Trophoblast cell (in vitro differentiated cells and primary cell): ENCODE measurements around the gene VWC2.
A peak's percentile ranks its signal among the peaks of the same experiment; 100 is the strongest.

ENCODE experiments used
- DNase-seq, 2 donors: peaks; one replicate each; pipeline ENCODE4 v3.0.0-alpha.2; 2016
- H2AFZ ChIP-seq: 2 replicates; pipeline ENCODE4 v1.6.1; 2013; ENCODE audit warnings: low read length, moderate library complexity, mild to moderate bottlenecking; ENCODE audit not compliant: insufficient read depth, poor library complexity
- H2AK5ac ChIP-seq: 2 replicates; pipeline ENCODE4 v1.6.1; 2013; ENCODE audit warnings: mild to moderate bottlenecking, low read length
- H2BK120ac ChIP-seq: 2 replicates; pipeline ENCODE4 v1.6.1; 2013; ENCODE audit warnings: low read length, mild to moderate bottlenecking, moderate library complexity; ENCODE audit not compliant: insufficient read depth, poor library complexity
- H2BK12ac ChIP-seq: 2 replicates; pipeline ENCODE4 v1.6.1; 2013; ENCODE audit warnings: mild to moderate bottlenecking, low read length, moderate library complexity
- H2BK5ac ChIP-seq: 2 replicates; pipeline ENCODE4 v1.6.1; 2013; ENCODE audit warnings: low read length, low read depth, moderate library complexity, mild to moderate bottlenecking; ENCODE audit not compliant: poor library complexity
- H3K14ac ChIP-seq: 2 replicates; pipeline ENCODE4 v1.6.1; 2013; ENCODE audit warnings: mild to moderate bottlenecking, low read length
- H3K18ac ChIP-seq: 2 replicates; pipeline ENCODE4 v1.6.1; 2013; ENCODE audit warnings: mild to moderate bottlenecking, low read length
- H3K23ac ChIP-seq: 2 replicates; pipeline ENCODE4 v1.6.1; 2013; ENCODE audit warnings: low read length
- H3K27ac ChIP-seq: 2 replicates; pipeline ENCODE4 v1.5.1; 2013; ENCODE audit warnings: low read depth, mild to moderate bottlenecking, inconsistent platforms, low read length, moderate library complexity
- H3K27me3 ChIP-seq: 2 replicates; pipeline ENCODE4 v1.6.1; 2013; ENCODE audit warnings: inconsistent platforms, mild to moderate bottlenecking, low read length, moderate library complexity; ENCODE audit not compliant: insufficient read depth
- H3K36me3 ChIP-seq, 2 experiments: 1 replicate in 1 of 2; 2 replicates in 1 of 2; pipeline ENCODE4 v1.6.1; 2013; ENCODE audit warnings: low read length in 2 of 2, mild to moderate bottlenecking in 2 of 2, moderate library complexity in 1 of 2; ENCODE audit not compliant: insufficient read depth in 2 of 2, control insufficient read depth in 1 of 2
- H3K4ac ChIP-seq: 2 replicates; pipeline ENCODE4 v1.6.1; 2013; ENCODE audit warnings: low read depth, mild to moderate bottlenecking, low read length, moderate library complexity
- H3K4me1 ChIP-seq, 2 experiments: 1 replicate in 1 of 2; 2 replicates in 1 of 2; pipeline ENCODE4 v1.6.1; 2013; ENCODE audit warnings: low read length in 2 of 2, mild to moderate bottlenecking in 2 of 2, moderate library complexity in 1 of 2; ENCODE audit not compliant: insufficient read depth in 2 of 2, control insufficient read depth in 1 of 2
- H3K4me2 ChIP-seq: 2 replicates; pipeline ENCODE4 v1.6.1; 2013; ENCODE audit warnings: inconsistent platforms, mild to moderate bottlenecking, low read length, moderate library complexity
- H3K4me3 ChIP-seq: 2 replicates; pipeline ENCODE4 v1.5.1; 2013; ENCODE audit warnings: mild to moderate bottlenecking, low read depth, low read length, inconsistent platforms
- H3K79me1 ChIP-seq: one replicate; pipeline ENCODE4 v1.6.1; 2013; ENCODE audit warnings: low read length
- H3K79me2 ChIP-seq: 2 replicates; pipeline ENCODE4 v1.6.1; 2013; ENCODE audit warnings: low read length, mild to moderate bottlenecking; ENCODE audit not compliant: control insufficient read depth, insufficient read depth, poor library complexity
- H3K9ac ChIP-seq: 2 replicates; pipeline ENCODE4 v1.6.1; 2013; ENCODE audit warnings: mild to moderate bottlenecking, low read length
- H3K9me3 ChIP-seq: 2 replicates; pipeline ENCODE4 v1.6.1; 2013; ENCODE audit warnings: low read depth, mild to moderate bottlenecking, control low read depth, inconsistent platforms, low read length; ENCODE audit not compliant: insufficient read depth
- H4K12ac ChIP-seq: 2 replicates; pipeline ENCODE4 v1.6.1; 2013; ENCODE audit warnings: low read depth, mild to moderate bottlenecking, low read length, moderate library complexity
- H4K8ac ChIP-seq: 2 replicates; pipeline ENCODE4 v1.6.1; 2013; ENCODE audit warnings: low read depth, mild to moderate bottlenecking, low read length, moderate library complexity
- H4K91ac ChIP-seq: one replicate; pipeline ENCODE4 v1.6.1; 2013; ENCODE audit warnings: low read depth, mild to moderate bottlenecking, low read length, moderate library complexity
- whole genome bisulfite sequencing: extraction: QIAGEN DNeasy Blood & Tissue Kit; methylation state at CpG from one replicate; pipeline ENCODE4 v1.1.7; 2013; ENCODE audit warnings: missing lambda C conversion rate; ENCODE audit not compliant: insufficient read length, insufficient coverage; ENCODE audit errors: extremely low coverage; 5-methylcytosine and 5-hydroxymethylcytosine counted together

The VWC2 gene

GRCh38 chr7:49772916-49773217 is 571 bp upstream of the VWC2 start:
- H3K4ac ChIP-seq: no peak overlapping the region
- no CpG with 5 or more reads among the region's 11 CpGs for WGBS

GRCh38 chr7:49773936-49774458 is 559 bp downstream of the VWC2 start:
- H4K8ac ChIP-seq: no peak overlapping the region
- H3K27me3 ChIP-seq: peaks cover 31% of the 10 kb centered on the region
- no peak overlapping the region for H3K27ac ChIP-seq
- no peaks in the 10 kb centered on the region for H3K36me3 ChIP-seq
- DNase-seq: no peak
- peaks cover 4% of the 10 kb centered on the region for H3K9me3 ChIP-seq
- H3K14ac ChIP-seq: no peak overlapping the region
- no peak overlapping the region for H2BK12ac ChIP-seq
- no peak overlapping the region for H3K4ac ChIP-seq
- H3K23ac ChIP-seq: no peak overlapping the region
- no peak overlapping the region for H4K91ac ChIP-seq
- no peak overlapping the region for H3K18ac ChIP-seq
- peaks cover 14 to 21% of the 10 kb centered on the region in 2 experiments for H3K4me1 ChIP-seq
- no peak overlapping the region for H4K12ac ChIP-seq
- no peak overlapping the region for H2BK120ac ChIP-seq
- no peak overlapping the region for H2BK5ac ChIP-seq
- H2AK5ac ChIP-seq: no peak overlapping the region
- peak overlapping the region; percentile 35 for H2AFZ ChIP-seq
- H3K79me1 ChIP-seq: no peaks in the 10 kb centered on the region
- no peaks in the 10 kb centered on the region for H3K79me2 ChIP-seq
- no peak overlapping the region for H3K9ac ChIP-seq
- WGBS: no CpG with 5 or more reads among the region's 56 CpGs
- peak overlapping the region; percentile 85 for H3K4me2 ChIP-seq
- peak overlapping the region; percentile 65 for H3K4me3 ChIP-seq

More at GRCh38 chr7:49772916-49773217, 571 bp upstream of the VWC2 start:
- H3K79me1 ChIP-seq: no peaks in the 10 kb centered on the region
- H3K23ac ChIP-seq: no peak overlapping the region
- DNase-seq: no peak
- no peak overlapping the region for H4K8ac ChIP-seq
- H3K18ac ChIP-seq: no peak overlapping the region
- H3K79me2 ChIP-seq: no peaks in the 10 kb centered on the region
- H2AK5ac ChIP-seq: no peak overlapping the region
- H2BK5ac ChIP-seq: no peak overlapping the region
- H3K4me1 ChIP-seq: peaks cover 14 to 21% of the 10 kb centered on the region in 2 experiments
- H3K36me3 ChIP-seq: no peaks in the 10 kb centered on the region
- no peak overlapping the region for H3K14ac ChIP-seq
- no peak overlapping the region for H3K27ac ChIP-seq
- H4K12ac ChIP-seq: no peak overlapping the region
- peaks cover 31% of the 10 kb centered on the region for H3K27me3 ChIP-seq
- H4K91ac ChIP-seq: no peak overlapping the region
- no peak overlapping the region for H2BK120ac ChIP-seq
- H3K4me3 ChIP-seq: no peak overlapping the region
- H3K4me2 ChIP-seq: peak overlapping the region; percentile 85
- no peak overlapping the region for H2AFZ ChIP-seq
- H3K9me3 ChIP-seq: peaks cover 4% of the 10 kb centered on the region
- H2BK12ac ChIP-seq: no peak overlapping the region
- H3K9ac ChIP-seq: no peak overlapping the region

DNA sequence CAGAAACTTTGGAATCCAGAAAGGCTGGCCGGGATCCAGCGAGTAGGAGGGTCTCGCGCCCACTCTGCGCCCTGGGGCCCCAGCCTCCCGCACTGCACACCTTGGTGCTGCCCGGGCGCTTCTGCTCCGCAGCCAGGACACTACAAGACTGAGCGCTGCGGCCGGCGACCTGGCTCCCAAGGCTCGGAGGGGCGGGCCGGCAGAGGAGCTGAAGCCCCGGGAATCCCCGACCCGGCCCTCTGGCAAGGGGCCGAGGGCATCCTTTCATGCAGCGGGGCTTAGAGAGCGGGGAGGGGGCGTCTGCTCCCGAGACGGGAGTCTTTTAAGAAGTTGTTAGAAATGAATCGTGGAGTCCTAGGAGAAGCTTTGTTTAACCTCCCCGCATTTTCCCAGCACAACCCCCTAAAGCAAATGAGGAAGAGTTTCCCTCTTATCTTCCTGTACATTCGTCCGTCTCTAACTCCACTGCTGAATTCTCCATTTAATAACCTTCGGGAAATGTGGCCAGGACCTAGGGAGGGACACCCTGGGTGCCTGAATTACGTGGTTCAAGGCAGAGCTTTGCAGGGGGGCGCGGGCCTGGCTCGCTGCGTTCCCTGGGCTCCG is 1.1 kb downstream of the VWC2 start:
- DNase-seq: no peak

GRCh38 chr7:49775065-49775948 is 1.9 kb downstream of the VWC2 start:
- Histone ChIP-seq H3K27me3 (peaks cover 31% of the 10 kb centered on the region), H3K9me3 (peaks cover 4% of the 10 kb centered on the region), H2BK12ac (no peak overlapping the region), H2AK5ac (no peak overlapping the region), H4K8ac (no peak overlapping the region), H3K4ac (no peak overlapping the region), H4K91ac (no peak overlapping the region), H3K4me3 (peak overlapping the region; percentile 56), H3K4me2 (peak overlapping the region; percentile 85), H4K12ac (no peak overlapping the region), H3K14ac (no peak overlapping the region), H3K27ac (no peak overlapping the region), H3K9ac (no peak overlapping the region), H2BK120ac (no peak overlapping the region), H3K79me1 (no peaks in the 10 kb centered on the region), H3K79me2 (no peaks in the 10 kb centered on the region), H2BK5ac (no peak overlapping the region), H3K18ac (no peak overlapping the region), H3K23ac (no peak overlapping the region), H3K36me3 (no peaks in the 10 kb centered on the region), H3K4me1 (peaks cover 14 to 21% of the 10 kb centered on the region in 2 experiments), H2AFZ (no peak overlapping the region)
- no peak for DNase-seq
- WGBS: no CpG with 5 or more reads among the region's 106 CpGs

More for the DNA sequence above, 1.1 kb downstream of the VWC2 start:
- H4K91ac ChIP-seq: no peak overlapping the region
- H3K79me2 ChIP-seq: no peaks in the 10 kb centered on the region
- H3K27me3 ChIP-seq: peaks cover 31% of the 10 kb centered on the region
- no peak overlapping the region for H3K4ac ChIP-seq
- H3K4me3 ChIP-seq: peak overlapping the region; percentile 65
- H2AFZ ChIP-seq: no peak overlapping the region
- H3K14ac ChIP-seq: no peak overlapping the region
- peak overlapping the region; percentile 85 for H3K4me2 ChIP-seq
- no peak overlapping the region for H4K8ac ChIP-seq
- H3K27ac ChIP-seq: no peak overlapping the region
- H4K12ac ChIP-seq: no peak overlapping the region
- no CpG with 5 or more reads among the region's 36 CpGs for WGBS
- no peak overlapping the region for H3K23ac ChIP-seq
- H2AK5ac ChIP-seq: no peak overlapping the region
- peaks cover 4% of the 10 kb centered on the region for H3K9me3 ChIP-seq
- no peak overlapping the region for H3K9ac ChIP-seq
- H3K18ac ChIP-seq: no peak overlapping the region
- H2BK5ac ChIP-seq: no peak overlapping the region
- no peak overlapping the region for H2BK12ac ChIP-seq
- H2BK120ac ChIP-seq: no peak overlapping the region
- H3K79me1 ChIP-seq: no peaks in the 10 kb centered on the region
- H3K36me3 ChIP-seq: no peaks in the 10 kb centered on the region
- H3K4me1 ChIP-seq: peaks cover 14 to 21% of the 10 kb centered on the region in 2 experiments
